Measurements from ENCODE around the gene KAZN. TPM values are rescaled to one million over a fixed set of nuclear protein-coding genes. Genes with fewer than 3 reads are reported as not detected.
A peak's percentile ranks its signal among the peaks of the same experiment; 100 is the strongest.

Gene KAZN
- total and polyA plus RNA-seq, 4 donors = 4.4 to 19.3 (median 9.6) TPM

- intact Hi-C loops (cut with DNase I) = no loop called here
- Histone ChIP-seq H3K27ac (ENCODE audit: low read depth in 1 of 2, low read length in 2 of 2) (no peak overlapping the region), H3K27me3 (ENCODE audit: control insufficient read depth in 1 of 2, insufficient read depth in 2 of 2, low read length in 1 of 2) (no peaks in the 10 kb centered on the region), H3K4me1 (ENCODE audit: control insufficient read depth in 1 of 2, insufficient read depth in 2 of 2, low read length in 2 of 2) (no peaks in the 10 kb centered on the region), H3K36me3 (ENCODE audit: control insufficient read depth in 1 of 2, insufficient read depth in 2 of 2, low read length in 1 of 2) (no peaks in the 10 kb centered on the region), H3K9me3 (ENCODE audit: control insufficient read depth, low read length) (no peaks in the 10 kb centered on the region), H3K4me3 (ENCODE audit: low read length in 2 of 2) (no peak overlapping the region)
- DNase-seq (no peak), ATAC-seq (ENCODE audit: low FRiP score) (peak; percentile 52)
- 86 to 96% methylated on average over 11 of the region's 11 CpGs for WGBS, 2 donors
Measured at GRCh38 chr1:14626869-14627607, 28.6 kb downstream of the KAZN start.

- Histone ChIP-seq H3K27ac (ENCODE audit: low read depth in 1 of 2, low read length in 2 of 2) (no peak overlapping the region), H3K4me3 (ENCODE audit: low read length in 2 of 2) (no peak overlapping the region), H3K27me3 (ENCODE audit: control insufficient read depth in 1 of 2, insufficient read depth in 2 of 2, low read length in 1 of 2) (no peaks in the 10 kb centered on the region), H3K9me3 (ENCODE audit: control insufficient read depth, low read length) (no peaks in the 10 kb centered on the region), H3K36me3 (ENCODE audit: control insufficient read depth in 1 of 2, insufficient read depth in 2 of 2, low read length in 1 of 2) (no peaks in the 10 kb centered on the region), H3K4me1 (ENCODE audit: control insufficient read depth in 1 of 2, insufficient read depth in 2 of 2, low read length in 2 of 2) (no peaks in the 10 kb centered on the region)
- 57 to 59% methylated on average over 17 of the region's 17 CpGs for WGBS, 2 donors
- DNase-seq (no peak), ATAC-seq (ENCODE audit: low FRiP score) (no peak)
- intact Hi-C loops (cut with DNase I) = no loop called here
Measured at GRCh38 chr1:14627608-14628489, 29.4 kb downstream of the KAZN start.

- ATAC-seq (ENCODE audit: low FRiP score) (no peak), DNase-seq (no peak)
- Histone ChIP-seq H3K27ac (ENCODE audit: low read depth in 1 of 2, low read length in 2 of 2) (no peak overlapping the region), H3K4me1 (ENCODE audit: control insufficient read depth in 1 of 2, insufficient read depth in 2 of 2, low read length in 2 of 2) (no peaks in the 10 kb centered on the region), H3K36me3 (ENCODE audit: control insufficient read depth in 1 of 2, insufficient read depth in 2 of 2, low read length in 1 of 2) (no peaks in the 10 kb centered on the region), H3K9me3 (ENCODE audit: control insufficient read depth, low read length) (no peaks in the 10 kb centered on the region), H3K27me3 (ENCODE audit: control insufficient read depth in 1 of 2, insufficient read depth in 2 of 2, low read length in 1 of 2) (no peaks in the 10 kb centered on the region), H3K4me3 (ENCODE audit: low read length in 2 of 2) (no peak overlapping the region)
- intact Hi-C loops (cut with DNase I) = no loop called here
- WGBS, 2 donors = 96 to 97% methylated on average over 16 of the region's 16 CpGs
Measured at GRCh38 chr1:14629363-14630014, 31.0 kb downstream of the KAZN start.

GRCh38 chr1:14630986-14631385 lies 32.5 kb downstream of the KAZN start:
- no peaks in the 10 kb centered on the region for H3K9me3 ChIP-seq (ENCODE audit: control insufficient read depth, low read length)
- intact Hi-C loops (cut with DNase I) = no loop called here
- no peak for DNase-seq
- H3K4me1 ChIP-seq (ENCODE audit: control insufficient read depth in 1 of 2, insufficient read depth in 2 of 2, low read length in 2 of 2) = no peaks in the 10 kb centered on the region
- ATAC-seq (ENCODE audit: low FRiP score) = no peak
- no peak overlapping the region for H3K4me3 ChIP-seq (ENCODE audit: low read length in 2 of 2)
- H3K36me3 ChIP-seq (ENCODE audit: control insufficient read depth in 1 of 2, insufficient read depth in 2 of 2, low read length in 1 of 2) = no peaks in the 10 kb centered on the region
- no peaks in the 10 kb centered on the region for H3K27me3 ChIP-seq (ENCODE audit: control insufficient read depth in 1 of 2, insufficient read depth in 2 of 2, low read length in 1 of 2)
- 84 to 92% methylated on average over 5 of the region's 5 CpGs for WGBS, 2 donors
- H3K27ac ChIP-seq (ENCODE audit: low read depth in 1 of 2, low read length in 2 of 2) = no peak overlapping the region

GRCh38 chr1:14631421-14631820 lies 32.9 kb downstream of the KAZN start:
- H3K27me3 ChIP-seq (ENCODE audit: control insufficient read depth in 1 of 2, insufficient read depth in 2 of 2, low read length in 1 of 2) = no peaks in the 10 kb centered on the region
- H3K27ac ChIP-seq (ENCODE audit: low read depth in 1 of 2, low read length in 2 of 2) = no peak overlapping the region
- H3K4me1 ChIP-seq (ENCODE audit: control insufficient read depth in 1 of 2, insufficient read depth in 2 of 2, low read length in 2 of 2) = no peaks in the 10 kb centered on the region
- no peaks in the 10 kb centered on the region for H3K9me3 ChIP-seq (ENCODE audit: control insufficient read depth, low read length)
- intact Hi-C loops (cut with DNase I) = no loop called here
- H3K4me3 ChIP-seq (ENCODE audit: low read length in 2 of 2) = no peak overlapping the region
- no peaks in the 10 kb centered on the region for H3K36me3 ChIP-seq (ENCODE audit: control insufficient read depth in 1 of 2, insufficient read depth in 2 of 2, low read length in 1 of 2)
- ATAC-seq (ENCODE audit: low FRiP score) (no peak), DNase-seq (no peak)
- WGBS, 2 donors = 84 to 87% methylated on average over 10 of the region's 10 CpGs

- no peak overlapping the region for H3K4me3 ChIP-seq (ENCODE audit: low read length in 2 of 2)
- H3K4me1 ChIP-seq (ENCODE audit: control insufficient read depth in 1 of 2, insufficient read depth in 2 of 2, low read length in 2 of 2) = no peaks in the 10 kb centered on the region
- no peaks in the 10 kb centered on the region for H3K36me3 ChIP-seq (ENCODE audit: control insufficient read depth in 1 of 2, insufficient read depth in 2 of 2, low read length in 1 of 2)
- no peak for DNase-seq
- no peaks in the 10 kb centered on the region for H3K27me3 ChIP-seq (ENCODE audit: control insufficient read depth in 1 of 2, insufficient read depth in 2 of 2, low read length in 1 of 2)
- ATAC-seq (ENCODE audit: low FRiP score) = no peak
- WGBS, 2 donors = 42 to 55% methylated on average over 5 of the region's 5 CpGs
- intact Hi-C loops (cut with DNase I) = no loop called here
- no peak overlapping the region for H3K27ac ChIP-seq (ENCODE audit: low read depth in 1 of 2, low read length in 2 of 2)
- H3K9me3 ChIP-seq (ENCODE audit: control insufficient read depth, low read length) = no peaks in the 10 kb centered on the region
Measured at GRCh38 chr1:14634486-14634885, 36.0 kb downstream of the KAZN start.

GRCh38 chr1:14635421-14635820 lies 36.9 kb downstream of the KAZN start:
- no peak overlapping the region for H3K4me3 ChIP-seq (ENCODE audit: low read length in 2 of 2)
- H3K27me3 ChIP-seq (ENCODE audit: control insufficient read depth in 1 of 2, insufficient read depth in 2 of 2, low read length in 1 of 2) = no peaks in the 10 kb centered on the region
- 94 to 96% methylated on average over 9 of the region's 9 CpGs for WGBS, 2 donors
- no peaks in the 10 kb centered on the region for H3K4me1 ChIP-seq (ENCODE audit: control insufficient read depth in 1 of 2, insufficient read depth in 2 of 2, low read length in 2 of 2)
- H3K36me3 ChIP-seq (ENCODE audit: control insufficient read depth in 1 of 2, insufficient read depth in 2 of 2, low read length in 1 of 2) = no peaks in the 10 kb centered on the region
- intact Hi-C loops (cut with DNase I) = no loop called here
- no peaks in the 10 kb centered on the region for H3K9me3 ChIP-seq (ENCODE audit: control insufficient read depth, low read length)
- ATAC-seq (ENCODE audit: low FRiP score) = no peak
- no peak overlapping the region for H3K27ac ChIP-seq (ENCODE audit: low read depth in 1 of 2, low read length in 2 of 2)
- no peak for DNase-seq

- no peak for DNase-seq
- intact Hi-C loops (cut with DNase I) = no loop called here
- Histone ChIP-seq H3K27me3 (ENCODE audit: control insufficient read depth in 1 of 2, insufficient read depth in 2 of 2, low read length in 1 of 2) (no peaks in the 10 kb centered on the region), H3K4me3 (ENCODE audit: low read length in 2 of 2) (no peak overlapping the region), H3K36me3 (ENCODE audit: control insufficient read depth in 1 of 2, insufficient read depth in 2 of 2, low read length in 1 of 2) (no peaks in the 10 kb centered on the region), H3K27ac (ENCODE audit: low read depth in 1 of 2, low read length in 2 of 2) (no peak overlapping the region), H3K4me1 (ENCODE audit: control insufficient read depth in 1 of 2, insufficient read depth in 2 of 2, low read length in 2 of 2) (no peaks in the 10 kb centered on the region), H3K9me3 (ENCODE audit: control insufficient read depth, low read length) (no peaks in the 10 kb centered on the region)
- no peak for ATAC-seq (ENCODE audit: low FRiP score)
- 70 to 72% methylated on average over 9 of the region's 9 CpGs for WGBS, 2 donors
Measured at GRCh38 chr1:14636897-14637632, 38.6 kb downstream of the KAZN start.
